Measurements from ENCODE around the gene FBXL15. TPM values are rescaled to one million over a fixed set of nuclear protein-coding genes. Genes with fewer than 3 reads are reported as not detected.

The FBXL15 gene
- total and polyA plus RNA-seq, 2 of the 13 experiments (the other 11 are each of a cell fraction or from before 2014, with no cell fraction given) = 4.3 to 8.3 TPM

GRCh38 chr10:102450124-102450373 lies 29.4 kb downstream of the FBXL15 start (continued):
- TF ChIP-seq ZNF430 (CRISPR knock-in tag; IDR thresholded peaks at IDR 0.05) (peak; percentile 16; the same call in 1 of the 2 replicates), ZMYM4 (CRISPR knock-in tag; IDR thresholded peaks at IDR 0.05) (no peak), MATR3 (CRISPR knock-in tag; IDR thresholded peaks at IDR 0.05) (no peak), REST (IDR thresholded peaks at IDR 0.05; ENCODE audit: borderline replicate concordance in 1 of 2, low read depth in 1 of 2, low read length in 2 of 2) (no peak), REL (CRISPR knock-in tag; conservative IDR thresholded peaks at IDR 0.05) (no peak), GATAD2A (CRISPR knock-in tag; IDR thresholded peaks at IDR 0.05) (peak; percentile 35; the same call in 1 of the 2 replicates), ZNF776 (CRISPR knock-in tag; IDR thresholded peaks at IDR 0.05) (no peak), MXD3 (CRISPR knock-in tag; IDR thresholded peaks at IDR 0.05) (0 out of 2 replicates have a peak, but pooled peaks have one; percentile 43), YEATS2 (CRISPR knock-in tag; IDR thresholded peaks at IDR 0.05; ENCODE audit: borderline replicate concordance) (no peak), DRAP1 (CRISPR knock-in tag; IDR thresholded peaks at IDR 0.05) (no peak), ZSCAN21 (CRISPR knock-in tag; IDR thresholded peaks at IDR 0.05; ENCODE audit: borderline replicate concordance) (no peak), CBX5 (CRISPR knock-in tag; IDR thresholded peaks at IDR 0.05; ENCODE audit: borderline replicate concordance) (no peak), ZSCAN12 (CRISPR knock-in tag; IDR thresholded peaks at IDR 0.05) (no peak), ZNF414 (CRISPR knock-in tag; IDR thresholded peaks at IDR 0.05) (no peak), KLF13 (CRISPR knock-in tag; IDR thresholded peaks at IDR 0.05) (0 out of 2 replicates have a peak, but pooled peaks have one; percentile 58), ZNF772 (CRISPR knock-in tag; IDR thresholded peaks at IDR 0.05) (no peak), SMARCC2 (IDR thresholded peaks at IDR 0.05) (no peak), ZNF30 (CRISPR knock-in tag; IDR thresholded peaks at IDR 0.05) (0 out of 2 replicates have a peak, but pooled peaks have one; percentile 35), ZBTB20 (CRISPR knock-in tag; IDR thresholded peaks at IDR 0.05; ENCODE audit: borderline replicate concordance, low read depth) (0 out of 2 replicates have a peak, but pooled peaks have one; percentile 18), SMYD3 (CRISPR knock-in tag; IDR thresholded peaks at IDR 0.05) (no peak), RXRB (CRISPR knock-in tag; IDR thresholded peaks at IDR 0.05; ENCODE audit: borderline replicate concordance) (no peak), ZMAT3 (CRISPR knock-in tag; conservative IDR thresholded peaks at IDR 0.05) (no peak; the same call in 1 of the 2 replicates), ZNF530 (CRISPR knock-in tag; IDR thresholded peaks at IDR 0.05; ENCODE audit: low read depth) (no peak), ZNF136 (CRISPR knock-in tag; IDR thresholded peaks at IDR 0.05; ENCODE audit: low read depth) (no peak), SRSF9 (IDR thresholded peaks at IDR 0.05; ENCODE audit: borderline replicate concordance, insufficient read depth, low read depth, low read length, poor library complexity, severe bottlenecking) (no peak), ZBTB37 (CRISPR knock-in tag; IDR thresholded peaks at IDR 0.05) (no peak)

Measured in HepG2 (cell line).